NCI-H2081 treated with DMSO at 0.1 percent for 48 hours (cell line): ENCODE results near the gene TIGD1.
"Not testable (repeated sequence)": the region's sequence is repeated elsewhere in the genome, so short reads cannot be mapped to it uniquely, and the experiment has no call there.

Experiments
- DNase-seq: peaks from one replicate; lab custom pipeline; 2025; lab: John Stamatoyannopoulos, UW

The TIGD1 gene

DNA sequence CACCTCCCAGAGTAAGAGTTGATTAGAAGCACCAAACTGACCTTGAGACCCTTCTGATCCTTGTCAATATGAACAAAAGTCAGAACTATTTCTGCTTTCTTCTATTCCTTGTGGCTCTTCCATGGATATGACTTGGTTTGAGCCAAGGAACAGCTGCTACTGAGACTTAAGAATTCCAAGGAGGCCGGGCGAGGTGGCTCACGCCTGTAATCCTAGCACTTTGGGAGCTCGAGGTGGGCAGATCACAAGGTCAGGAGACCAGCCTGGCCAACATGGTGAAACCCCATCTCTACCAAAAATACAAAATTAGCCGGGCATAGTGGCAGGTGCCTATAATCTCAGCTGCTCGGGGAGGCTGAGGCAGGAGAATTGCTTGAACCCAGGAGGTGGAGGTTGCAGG, 20.1 kb upstream of the TIGD1 start:
- DNase-seq: not testable (repeated sequence)

DNA sequence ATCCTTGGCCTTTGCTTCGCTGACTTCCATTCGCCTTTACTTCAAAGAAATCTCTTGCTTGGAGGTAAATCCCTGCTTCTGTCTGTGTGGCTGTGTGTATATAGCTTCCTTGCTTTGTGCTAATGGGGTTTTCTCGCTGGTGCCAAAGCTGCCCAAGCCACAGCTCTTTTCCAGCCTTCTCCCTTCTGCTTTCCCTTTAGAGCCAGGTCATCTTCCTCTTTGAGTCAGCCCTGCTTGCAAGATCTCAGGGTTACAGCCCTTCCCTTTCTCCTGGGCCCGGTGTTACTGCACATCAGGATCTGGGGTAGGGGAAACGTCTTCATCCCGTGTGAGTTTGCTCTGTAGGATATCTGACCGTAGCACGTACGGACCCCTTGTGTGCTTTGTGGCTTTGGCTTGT, 19.2 kb upstream of the TIGD1 start:
- DNase-seq: no peak

DNA sequence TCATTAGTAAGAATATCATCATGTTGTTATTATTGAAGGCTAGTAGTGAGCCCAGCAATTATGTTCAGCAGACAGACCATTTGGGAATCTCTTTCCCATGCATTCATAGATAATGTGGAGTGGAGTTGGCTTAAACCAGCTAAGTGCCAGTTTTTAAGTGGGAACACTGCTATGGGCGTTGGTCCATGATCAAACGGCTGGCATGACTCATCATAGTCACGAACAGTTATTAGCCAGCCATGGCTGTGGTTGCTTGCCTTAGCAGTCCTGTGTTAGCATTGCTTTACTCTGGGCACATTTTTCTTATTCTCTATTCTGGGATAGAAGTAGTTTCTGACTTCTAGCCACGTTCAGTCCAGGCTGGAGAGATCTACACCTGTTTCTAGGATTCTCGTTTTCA, 17.8 kb upstream of the TIGD1 start:
- DNase-seq: no peak

DNA sequence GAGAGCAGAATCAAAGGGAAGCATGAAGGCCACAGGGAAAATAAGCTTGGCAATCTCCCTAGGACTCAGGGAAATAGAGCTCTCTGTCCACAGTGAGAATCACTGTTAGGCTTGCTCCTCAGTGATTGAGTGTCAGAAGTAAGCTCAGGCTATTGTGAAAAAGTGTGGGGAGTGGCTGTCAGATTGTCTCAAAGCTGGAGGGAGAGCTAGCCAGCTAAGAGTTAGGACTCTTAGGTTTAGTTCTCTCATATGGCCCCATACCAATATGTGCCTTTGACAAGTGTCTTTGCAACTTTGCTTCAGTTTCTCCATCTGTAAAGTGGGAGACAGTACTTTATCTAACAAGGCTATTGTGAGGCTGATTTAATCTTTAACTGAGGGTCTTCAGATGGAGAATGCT, 17.4 kb upstream of the TIGD1 start:
- DNase-seq: no peak

DNA sequence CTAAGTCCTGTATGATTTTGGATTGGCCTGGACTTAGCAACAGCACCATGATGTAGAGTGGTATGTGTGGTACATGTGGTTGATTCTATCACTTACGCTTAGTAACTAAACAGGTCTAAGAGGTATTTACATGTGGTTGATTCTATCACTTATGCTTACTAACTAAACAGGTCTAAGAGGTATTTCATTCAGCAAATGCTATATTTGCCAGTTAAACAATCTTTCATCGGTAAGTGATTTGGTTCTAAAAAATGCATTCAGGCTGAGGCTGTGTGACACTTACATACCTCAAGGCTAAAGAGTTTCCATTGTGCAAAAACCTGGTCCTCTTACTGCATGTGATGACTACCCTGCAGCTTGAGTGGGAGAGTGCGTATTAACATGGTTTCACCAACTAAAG, 13.2 kb upstream of the TIGD1 start:
- DNase-seq: no peak

DNA sequence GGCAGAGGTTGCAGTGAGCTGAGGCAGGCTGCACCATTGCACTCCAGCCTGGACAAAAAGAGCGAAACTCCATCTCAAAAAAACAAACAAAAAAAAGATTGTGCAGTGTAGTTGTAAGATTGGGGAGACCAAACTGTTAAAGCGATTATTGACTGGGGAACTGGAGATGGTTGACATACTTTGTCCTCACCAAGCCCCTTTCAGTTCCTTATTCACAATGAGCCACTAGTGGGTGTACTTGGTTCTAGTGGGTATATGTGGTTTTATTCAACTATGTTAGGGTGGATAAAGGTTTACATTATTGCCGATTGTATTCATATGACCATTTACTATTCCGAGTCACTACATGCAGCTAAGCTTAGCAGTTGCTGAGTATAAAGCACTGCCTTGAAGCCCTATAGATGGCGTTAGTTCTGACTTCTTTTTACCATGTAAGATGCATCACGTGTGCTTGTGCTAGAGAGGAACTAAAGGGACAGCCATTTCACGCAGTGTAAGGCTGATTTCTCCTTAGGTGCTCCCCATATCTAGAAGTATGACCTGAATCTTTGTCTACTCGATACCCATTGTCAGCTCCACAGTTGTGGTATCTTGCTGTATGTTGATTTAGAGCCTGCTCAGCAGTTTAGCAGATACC, 12.3 kb upstream of the TIGD1 start:
- DNase-seq: no peak

DNA sequence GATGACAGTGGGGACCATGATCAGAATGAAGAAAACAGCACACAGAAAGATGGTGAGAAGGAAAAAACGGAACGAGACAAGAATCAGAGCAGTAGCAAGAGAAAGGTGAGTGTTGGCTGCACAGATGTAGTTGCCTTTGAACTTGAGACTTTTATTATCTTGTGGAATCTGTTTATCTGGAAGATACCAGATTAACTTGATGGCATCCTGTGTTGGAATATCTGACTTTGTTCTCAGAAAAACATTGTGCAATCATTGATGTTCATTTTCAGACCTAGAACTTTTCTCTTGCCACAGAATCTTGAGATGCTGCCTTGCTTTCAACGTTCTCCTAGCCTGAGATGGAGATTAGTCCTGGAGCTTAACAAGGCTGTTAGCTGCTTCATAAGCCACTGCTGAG, 6.1 kb upstream of the TIGD1 start:
- DNase-seq: no peak

DNA sequence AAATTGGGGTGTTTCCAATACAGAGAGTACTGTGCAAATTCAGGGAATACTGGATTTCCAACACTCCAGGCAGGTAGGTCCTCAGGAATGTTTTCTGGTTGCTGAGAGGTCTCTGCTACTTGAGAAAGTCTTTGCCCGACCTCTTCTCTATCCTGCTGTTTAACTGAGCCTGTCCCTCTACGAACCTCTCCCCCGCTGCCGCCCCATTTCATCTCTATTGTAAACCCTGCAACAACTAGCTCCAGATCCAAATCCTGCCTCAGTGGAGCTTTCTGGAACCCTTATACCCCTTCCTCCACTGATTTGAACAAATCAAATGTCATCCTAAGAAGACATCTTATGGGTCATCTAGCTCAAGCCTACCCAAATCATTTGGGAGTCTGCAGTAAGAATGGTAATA, 1.4 kb upstream of the TIGD1 start:
- DNase-seq: no peak

DNA sequence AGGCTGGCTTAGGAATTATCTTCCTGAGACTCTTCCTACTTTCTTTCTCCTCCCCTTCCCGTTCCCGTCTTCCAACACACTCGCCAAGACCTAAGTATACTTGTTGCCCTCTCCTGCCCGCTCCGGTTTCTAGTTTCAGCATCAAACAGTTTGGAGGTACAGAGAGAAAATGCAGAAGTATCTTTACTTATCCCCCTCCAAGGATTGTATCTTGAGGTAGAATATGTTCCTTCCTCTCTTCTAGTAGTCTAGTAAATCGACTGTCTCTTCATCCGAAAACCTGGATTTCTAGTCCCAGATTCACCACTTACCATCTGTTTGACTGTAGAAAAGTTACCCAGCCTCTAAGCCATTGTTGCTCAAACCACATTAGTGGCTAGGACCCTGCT, 887 bp upstream of the TIGD1 start:
- DNase-seq: no peak

DNA sequence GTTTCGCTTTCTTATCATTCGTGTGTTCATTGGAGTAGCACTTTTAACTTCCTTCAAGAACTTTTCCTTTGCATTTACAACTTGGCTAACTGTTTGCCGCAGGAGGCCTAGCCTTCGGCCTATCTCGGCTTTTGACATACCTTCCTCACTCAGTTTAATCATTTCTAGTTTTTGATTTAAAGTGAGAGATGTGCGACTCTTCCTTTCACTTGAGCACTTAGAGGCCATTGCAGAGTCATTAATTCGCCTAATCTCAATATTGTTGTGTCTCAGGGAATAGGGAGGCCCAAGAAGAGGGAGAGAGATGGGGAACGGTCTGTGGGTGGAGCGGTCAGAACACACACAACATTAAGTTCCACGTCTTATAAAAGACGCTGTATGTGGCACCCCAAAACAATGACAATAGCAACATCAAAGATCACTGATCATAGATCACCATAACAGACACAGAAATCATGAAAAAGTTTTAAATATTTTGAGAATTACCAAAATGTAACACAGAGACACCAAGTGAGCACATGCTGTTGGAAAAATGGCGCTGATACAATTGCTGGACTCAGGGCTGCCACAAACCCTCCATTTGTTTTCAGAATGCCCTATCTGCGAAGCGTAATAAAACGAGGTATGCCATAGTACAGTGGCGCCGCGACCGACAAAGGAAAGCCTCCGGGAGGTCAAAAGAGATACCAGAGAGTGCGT, 553 bp downstream of the TIGD1 start:
- no peak for DNase-seq

DNA sequence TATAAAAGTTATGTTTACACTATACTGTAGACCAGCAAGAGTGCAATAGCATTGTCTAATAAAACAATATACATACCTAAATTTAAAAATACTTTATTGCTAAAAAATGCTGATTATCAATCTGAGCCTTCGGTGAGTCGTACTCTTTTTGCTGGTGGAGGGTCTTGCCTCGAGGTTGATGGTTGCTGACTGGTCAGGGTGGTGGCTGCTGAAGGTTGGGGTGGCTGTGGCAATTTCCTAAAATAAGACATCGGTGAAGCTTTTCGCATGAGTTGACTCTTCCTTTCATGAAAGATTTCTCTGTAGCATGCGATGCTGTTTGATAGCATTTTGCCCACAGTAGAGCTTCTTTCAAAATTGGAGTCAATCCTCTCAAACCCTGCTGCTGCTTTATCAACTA, 2.4 kb downstream of the TIGD1 start:
- no peak for DNase-seq

DNA sequence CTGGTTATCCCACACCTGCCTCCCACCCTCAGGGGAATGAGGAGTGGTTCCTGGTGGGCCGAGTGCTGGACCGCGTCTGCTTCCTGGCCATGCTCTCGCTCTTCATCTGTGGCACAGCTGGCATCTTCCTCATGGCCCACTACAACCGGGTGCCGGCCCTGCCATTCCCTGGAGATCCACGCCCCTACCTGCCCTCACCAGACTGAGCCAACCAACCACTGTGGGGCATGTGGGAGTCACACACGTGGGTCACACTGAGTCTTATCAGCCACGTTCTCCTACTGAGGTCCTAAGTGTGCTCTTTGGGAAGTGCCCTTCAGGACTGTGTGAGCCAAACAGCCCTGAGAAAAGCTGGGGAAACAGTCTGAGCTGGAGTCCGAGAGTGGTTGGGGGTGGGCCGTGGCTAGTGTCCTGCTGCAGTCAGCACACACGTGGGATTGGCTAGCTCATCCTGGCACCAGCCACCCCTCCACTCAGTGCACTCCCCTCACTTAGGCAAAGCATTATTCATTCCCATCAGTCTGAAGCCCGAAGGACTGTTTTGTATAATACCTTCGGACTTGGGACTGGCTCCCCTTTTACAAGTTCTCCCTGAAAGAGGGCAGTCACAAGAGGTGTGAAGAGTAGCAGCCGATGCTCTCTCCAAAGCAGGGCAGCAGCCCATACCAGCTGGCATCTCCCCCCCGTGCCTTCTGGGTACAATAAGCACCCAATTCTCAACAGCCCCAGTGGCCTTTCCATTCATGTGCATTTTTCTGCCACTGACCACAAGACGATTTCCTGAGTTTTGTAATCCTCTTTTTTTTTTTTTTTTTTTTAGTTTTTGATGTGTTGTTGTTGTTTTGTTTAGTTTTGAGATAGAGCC, 4.6 kb downstream of the TIGD1 start:
- no peak for DNase-seq

DNA sequence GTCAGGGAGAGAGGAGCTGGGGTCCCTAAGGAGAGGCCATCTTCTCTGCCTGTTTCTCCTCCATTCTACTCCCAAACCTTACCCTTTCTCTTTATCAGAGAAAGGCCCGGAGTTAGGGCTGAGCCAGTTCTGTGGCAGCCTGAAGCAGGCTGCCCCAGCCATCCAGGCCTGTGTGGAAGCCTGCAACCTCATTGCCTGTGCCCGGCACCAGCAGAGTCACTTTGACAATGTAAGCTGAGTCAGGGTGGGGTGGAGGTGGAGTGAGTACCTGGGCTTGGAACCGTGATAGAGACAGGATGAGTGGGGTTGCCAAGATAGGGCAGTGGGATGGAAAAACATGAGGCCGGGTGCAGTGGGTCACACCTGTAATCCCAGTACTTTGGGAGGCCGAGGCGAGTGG, 5.7 kb downstream of the TIGD1 start:
- DNase-seq: no peak

DNA sequence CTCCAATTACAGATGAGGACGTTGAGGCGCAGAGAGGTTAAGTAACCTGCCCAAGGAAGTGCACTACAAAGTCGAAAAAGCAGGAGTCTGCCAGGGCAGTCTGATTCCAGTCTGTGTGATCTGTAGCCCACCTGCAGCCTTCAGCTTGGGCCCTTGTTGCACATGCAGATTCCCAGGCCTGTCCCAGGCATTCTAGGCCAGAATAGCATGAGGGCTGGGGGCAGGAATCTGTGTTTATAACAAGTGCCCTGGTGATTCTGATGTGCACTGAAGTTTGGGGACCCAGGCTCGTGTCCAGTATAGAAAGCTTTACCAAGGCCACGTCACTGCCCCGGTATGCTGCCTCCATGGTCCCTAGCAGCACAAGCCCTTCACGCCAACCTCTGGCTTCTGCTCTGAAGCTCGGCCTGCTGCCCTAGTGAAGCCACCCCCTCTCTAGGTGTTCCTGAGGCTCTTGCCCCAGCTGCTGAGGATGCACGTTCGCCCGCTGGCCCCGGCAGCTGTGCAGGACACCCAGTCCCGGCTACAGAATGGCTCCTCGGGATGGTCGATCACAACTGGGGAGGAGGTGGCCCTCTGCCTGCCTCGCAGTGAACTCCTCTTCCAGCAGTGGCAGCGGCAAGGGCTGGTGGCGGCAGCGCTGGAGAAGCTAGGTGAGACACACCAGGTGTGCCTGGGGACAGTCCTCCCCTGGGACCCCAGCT, 6.3 kb downstream of the TIGD1 start:
- DNase-seq: no peak

DNA sequence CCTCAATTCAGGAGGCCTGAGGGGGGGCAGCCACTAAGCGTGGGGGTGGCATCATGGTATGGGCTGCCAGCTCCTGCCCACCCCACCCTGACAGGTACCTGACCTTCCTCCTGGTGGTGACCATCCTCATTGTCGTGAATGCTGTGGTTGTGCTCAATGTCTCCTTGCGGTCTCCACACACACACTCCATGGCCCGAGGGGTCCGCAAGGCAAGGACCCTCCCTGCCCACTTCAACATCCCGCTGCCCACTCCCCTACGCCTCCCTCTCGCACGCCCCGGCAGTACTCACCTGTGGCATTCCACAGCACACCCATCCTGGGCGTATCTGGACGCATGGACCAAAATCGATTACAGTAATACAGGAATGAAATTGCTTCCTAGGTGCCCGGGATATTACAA, 6.9 kb downstream of the TIGD1 start:
- DNase-seq: no peak

DNA sequence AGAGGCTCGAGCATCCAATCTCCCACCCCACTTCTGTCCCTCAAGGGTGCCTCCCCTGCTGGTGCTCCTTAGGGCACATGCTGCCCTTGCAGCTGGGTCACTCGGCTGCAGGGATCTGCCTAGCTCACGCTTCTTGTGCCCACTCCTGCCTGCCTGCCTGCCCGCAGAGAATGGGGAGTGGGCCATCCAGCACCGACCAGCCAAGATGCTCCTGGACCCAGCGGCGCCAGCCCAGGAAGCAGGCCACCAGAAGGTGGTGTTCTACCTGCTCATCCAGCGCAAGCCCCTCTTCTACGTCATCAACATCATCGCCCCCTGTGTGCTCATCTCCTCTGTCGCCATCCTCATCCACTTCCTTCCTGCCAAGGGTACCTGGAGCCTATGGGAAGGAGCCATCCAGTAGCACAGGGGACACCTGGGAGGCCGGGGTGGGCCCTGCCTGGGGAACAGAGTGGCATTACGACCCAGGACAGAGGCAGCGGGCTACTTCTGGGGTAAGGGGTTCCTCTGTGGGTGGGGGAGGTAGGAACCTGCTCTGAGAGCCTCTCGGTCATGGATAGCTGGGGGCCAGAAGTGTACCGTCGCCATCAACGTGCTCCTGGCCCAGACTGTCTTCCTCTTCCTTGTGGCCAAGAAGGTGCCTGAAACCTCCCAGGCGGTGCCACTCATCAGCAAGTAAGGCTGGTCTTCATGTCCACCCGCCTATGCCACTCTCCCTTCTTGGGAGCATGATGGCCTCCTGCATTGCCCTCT, 7.5 kb downstream of the TIGD1 start:
- DNase-seq: no peak

DNA sequence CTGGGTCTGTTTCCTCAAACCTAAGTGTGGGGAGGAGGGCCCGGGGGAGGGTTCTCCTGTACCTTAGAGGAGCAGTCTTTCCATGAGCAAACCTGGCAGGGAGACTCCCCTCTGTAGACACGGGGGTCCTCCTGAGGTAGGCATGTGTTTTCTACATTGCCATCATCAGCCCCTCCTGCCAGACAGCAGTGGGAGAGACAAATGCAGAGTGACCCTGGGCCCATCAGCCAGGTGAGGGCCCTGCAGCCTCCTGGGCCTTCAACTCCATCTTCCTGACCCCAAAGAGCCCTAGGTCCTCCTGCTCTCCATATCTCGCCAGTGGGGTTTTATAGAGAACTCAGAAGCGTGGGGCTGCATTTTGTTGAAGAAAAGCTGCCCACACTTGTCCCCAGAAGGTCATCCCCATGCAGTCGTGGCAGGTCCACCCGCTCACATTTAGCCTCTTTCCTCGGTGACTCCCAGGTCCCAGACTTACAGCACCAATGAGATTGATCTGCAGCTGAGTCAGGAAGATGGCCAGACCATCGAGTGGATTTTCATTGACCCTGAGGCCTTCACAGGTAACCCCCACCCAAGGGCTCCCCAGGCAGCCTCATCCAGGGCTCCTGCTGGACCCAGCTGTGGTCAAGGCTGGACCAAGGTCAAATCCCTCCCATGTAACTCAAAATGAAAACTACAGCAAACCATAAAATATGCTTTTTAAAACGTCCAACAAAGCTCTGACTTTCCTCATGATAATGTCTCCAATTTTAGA, 8.2 kb downstream of the TIGD1 start:
- no peak for DNase-seq

DNA sequence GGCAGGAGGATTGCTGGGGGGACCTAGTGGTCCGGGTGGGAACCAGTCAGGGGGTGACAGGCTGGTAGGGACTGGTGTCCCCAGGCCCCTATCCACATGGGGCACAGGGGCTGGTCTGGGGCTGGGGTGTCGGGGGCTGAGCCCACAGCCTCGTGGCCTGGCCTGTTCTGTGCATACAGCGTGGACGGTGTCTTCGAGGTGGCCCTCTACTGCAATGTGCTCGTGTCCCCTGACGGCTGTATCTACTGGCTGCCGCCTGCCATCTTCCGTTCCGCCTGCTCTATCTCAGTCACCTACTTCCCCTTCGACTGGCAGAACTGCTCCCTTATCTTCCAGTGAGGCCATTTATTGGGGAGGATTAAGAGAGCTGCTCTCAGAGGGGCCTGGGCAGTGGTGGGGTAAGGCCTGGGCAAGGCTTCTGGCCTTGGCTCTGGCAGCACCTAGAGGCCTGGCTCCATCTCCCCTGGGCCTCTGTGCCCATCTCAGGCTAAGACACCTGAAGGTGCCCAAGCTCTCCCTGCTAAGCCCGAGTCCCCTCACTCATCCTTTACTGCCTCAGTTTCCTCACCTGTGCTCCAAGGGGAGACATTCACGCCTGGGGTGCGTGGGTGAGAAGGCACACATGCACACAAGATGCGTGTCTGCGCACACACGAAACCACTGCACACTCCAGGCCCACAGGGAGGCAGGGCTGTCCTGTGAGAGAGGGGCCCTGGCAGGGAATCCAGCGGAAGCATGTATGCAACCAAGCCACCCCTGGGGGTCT, 9.0 kb downstream of the TIGD1 start:
- no peak for DNase-seq

DNA sequence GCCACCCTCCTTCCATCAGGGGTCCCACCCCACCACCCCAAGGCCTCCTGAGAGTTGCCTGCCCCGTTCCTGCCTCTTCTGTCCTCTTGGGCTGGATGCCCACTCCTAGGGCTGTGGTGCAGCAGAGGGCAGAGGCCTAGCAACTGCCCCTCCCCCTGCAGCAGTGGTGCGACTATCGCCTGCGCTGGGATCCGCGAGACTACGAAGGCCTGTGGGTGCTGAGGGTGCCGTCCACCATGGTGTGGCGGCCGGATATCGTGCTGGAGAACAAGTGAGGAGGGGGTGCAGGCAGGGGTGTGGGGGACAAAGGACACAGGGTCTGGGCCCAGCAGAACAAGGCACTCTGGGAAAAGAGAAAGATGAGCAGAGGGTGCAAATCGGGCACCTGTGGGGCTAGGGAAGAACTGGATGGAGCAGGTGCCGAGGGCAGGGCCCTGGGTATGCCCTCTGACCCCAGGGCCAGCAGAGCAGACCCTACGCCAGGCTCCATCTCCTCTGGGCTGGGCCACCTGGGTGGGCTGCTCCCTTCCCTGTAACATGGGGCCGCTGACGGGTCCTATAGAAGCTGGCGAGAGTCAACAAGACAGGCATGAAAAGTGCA, 9.8 kb downstream of the TIGD1 start:
- no peak for DNase-seq
